BLaER1 treated with 17β-estradiol and CSF1 and Interleukin-3, amounts not matched to agents 10 nM and 100 nM (cell line): ENCODE data around the gene SUCLG2.

Experiments
- H3K27ac ChIP-seq, 11 experiments: shearing (Covaris generic); formaldehyde crosslinking; 2 replicates each; pipeline ENCODE4 v1.8.1; 2022
- H3K27me3 ChIP-seq, 11 experiments: shearing (Covaris generic); formaldehyde crosslinking; 2 replicates each; pipeline ENCODE4 v1.8.1; 2022
- H3K36me3 ChIP-seq, 11 experiments: shearing (Covaris generic); formaldehyde crosslinking; 2 replicates each; pipeline ENCODE4 v1.8.1; 2022
- H3K4me1 ChIP-seq, 10 experiments: shearing (Covaris generic); formaldehyde crosslinking; 2 replicates each; pipeline ENCODE4 v1.8.1; 2022
- H3K4me2 ChIP-seq, 11 experiments: shearing (Covaris generic); formaldehyde crosslinking; 2 replicates each; pipeline ENCODE4 v1.8.1; 2022
- H3K4me3 ChIP-seq, 10 experiments: shearing (Covaris generic); formaldehyde crosslinking; 2 replicates each; pipeline ENCODE4 v1.8.1; 2022
- H3K9ac ChIP-seq, 11 experiments: shearing (Covaris generic); formaldehyde crosslinking; 2 replicates each; pipeline ENCODE4 v1.8.1; 2022
- H3K9me3 ChIP-seq, 11 experiments: shearing (Covaris generic); formaldehyde crosslinking; replicated peaks in 1 of 11; 2 replicates each; pipeline ENCODE4 v1.8.1; 2022
- H4K20me1 ChIP-seq, 11 experiments: shearing (Covaris generic); formaldehyde crosslinking; 2 replicates each; pipeline ENCODE4 v1.8.1; 2022
- Cebpa-rat ChIP-seq, 11 experiments: shearing (Covaris generic); IDR thresholded peaks; 2 replicates each; pipeline ENCODE4 v1.8.1; 2022

The SUCLG2 gene

GRCh38 chr3:67377299-67377698 is 277.1 kb downstream of the SUCLG2 start:
- TF ChIP-seq Cebpa-rat (IDR thresholded peaks at IDR 0.05), result no peak
- Histone ChIP-seq H3K27ac (no peak overlapping the region), H3K4me2 (no peak overlapping the region), H3K4me3 (no peak overlapping the region), H3K4me1 (peaks cover 0 to 7% (median 5%) of the 10 kb centered on the region in 10 experiments; a peak in 10 of 20 replicates), H3K27me3 (no peaks in the 10 kb centered on the region), H3K9me3 (no peaks in the 10 kb centered on the region), H4K20me1 (peaks cover 0 to 6% (median 0%) of the 10 kb centered on the region in 11 experiments; a peak in 5 of 22 replicates), H3K36me3 (peaks cover 0 to 39% (median 0%) of the 10 kb centered on the region in 11 experiments; a peak in 4 of 22 replicates), H3K9ac (no peak overlapping the region)

GRCh38 chr3:67376416-67376815 is 278.0 kb downstream of the SUCLG2 start:
- Histone ChIP-seq H3K9me3 (no peaks in the 10 kb centered on the region), H3K27me3 (no peaks in the 10 kb centered on the region), H3K36me3 (peaks cover 0 to 45% (median 0%) of the 10 kb centered on the region in 11 experiments; a peak in 4 of 22 replicates), H3K27ac (no peak overlapping the region), H3K4me3 (no peak overlapping the region), H3K9ac (no peak overlapping the region), H3K4me2 (peak overlapping the region in 4 of 11 experiments; percentile 14 to 42 (median 22); a peak in 6 of 22 replicates), H3K4me1 (peaks cover 0 to 7% (median 5%) of the 10 kb centered on the region in 10 experiments; a peak in 10 of 20 replicates), H4K20me1 (no peaks in the 10 kb centered on the region)
- no peak for TF ChIP-seq Cebpa-rat (IDR thresholded peaks at IDR 0.05)

GRCh38 chr3:67375976-67376375 is 278.4 kb downstream of the SUCLG2 start:
- no peaks in the 10 kb centered on the region for H3K27me3 ChIP-seq
- no peak overlapping the region for H3K27ac ChIP-seq
- H3K36me3 ChIP-seq, result peaks cover 0 to 45% (median 0%) of the 10 kb centered on the region in 11 experiments; a peak in 4 of 22 replicates
- no peaks in the 10 kb centered on the region for H3K9me3 ChIP-seq
- H3K9ac ChIP-seq, result no peak overlapping the region
- H3K4me2 ChIP-seq, result no peak overlapping the region
- H4K20me1 ChIP-seq, result no peaks in the 10 kb centered on the region
- H3K4me3 ChIP-seq, result no peak overlapping the region
- TF ChIP-seq Cebpa-rat (IDR thresholded peaks at IDR 0.05), result no peak
- peaks cover 0 to 7% (median 5%) of the 10 kb centered on the region in 10 experiments; a peak in 10 of 20 replicates for H3K4me1 ChIP-seq

- Histone ChIP-seq H4K20me1 (no peaks in the 10 kb centered on the region), H3K9ac (no peak overlapping the region), H3K27ac (no peak overlapping the region), H3K9me3 (no peaks in the 10 kb centered on the region; a peak in 1 of 22 replicates), H3K4me2 (no peak overlapping the region), H3K4me1 (peaks cover 0 to 17% (median 2%) of the 10 kb centered on the region in 10 experiments; a peak in 5 of 20 replicates), H3K36me3 (no peaks in the 10 kb centered on the region), H3K4me3 (no peak overlapping the region), H3K27me3 (no peaks in the 10 kb centered on the region)
- no peak for TF ChIP-seq Cebpa-rat (IDR thresholded peaks at IDR 0.05)
Measured at GRCh38 chr3:67362686-67363085, 291.7 kb downstream of the SUCLG2 start.

- Histone ChIP-seq H3K4me1 (peaks cover 0 to 17% (median 2%) of the 10 kb centered on the region in 10 experiments; a peak in 5 of 20 replicates), H3K27ac (no peak overlapping the region), H3K36me3 (no peaks in the 10 kb centered on the region), H3K9ac (no peak overlapping the region), H4K20me1 (no peaks in the 10 kb centered on the region), H3K4me2 (peak overlapping the region in 4 of 11 experiments; percentile 4 to 34 (median 22); a peak in 4 of 22 replicates), H3K27me3 (no peaks in the 10 kb centered on the region), H3K4me3 (no peak overlapping the region), H3K9me3 (no peaks in the 10 kb centered on the region)
- no peak for TF ChIP-seq Cebpa-rat (IDR thresholded peaks at IDR 0.05)
Measured at GRCh38 chr3:67361770-67362169, 292.6 kb downstream of the SUCLG2 start.

GRCh38 chr3:67361323-67361722 is 293.1 kb downstream of the SUCLG2 start:
- Histone ChIP-seq H4K20me1 (no peaks in the 10 kb centered on the region), H3K27me3 (no peaks in the 10 kb centered on the region), H3K4me2 (peak overlapping the region in 6 of 11 experiments; percentile 4 to 34 (median 24); a peak in 7 of 22 replicates), H3K4me3 (no peak overlapping the region), H3K9me3 (no peaks in the 10 kb centered on the region), H3K36me3 (no peaks in the 10 kb centered on the region), H3K27ac (no peak overlapping the region), H3K9ac (no peak overlapping the region), H3K4me1 (peaks cover 0 to 17% (median 2%) of the 10 kb centered on the region in 10 experiments; a peak in 5 of 20 replicates)
- no peak for TF ChIP-seq Cebpa-rat (IDR thresholded peaks at IDR 0.05)

- Histone ChIP-seq H4K20me1 (no peaks in the 10 kb centered on the region), H3K4me3 (no peak overlapping the region), H3K9ac (no peak overlapping the region), H3K27me3 (no peaks in the 10 kb centered on the region), H3K27ac (no peak overlapping the region), H3K4me1 (peaks cover 0 to 16% (median 0%) of the 10 kb centered on the region in 10 experiments; a peak in 5 of 20 replicates), H3K9me3 (no peaks in the 10 kb centered on the region), H3K4me2 (no peak overlapping the region), H3K36me3 (no peaks in the 10 kb centered on the region)
- TF ChIP-seq Cebpa-rat (IDR thresholded peaks at IDR 0.05), result no peak
Measured at GRCh38 chr3:67357610-67358458, 296.6 kb downstream of the SUCLG2 start.

- Histone ChIP-seq H3K4me3 (no peak overlapping the region), H3K9me3 (peaks cover 0 to 9% (median 3%) of the 10 kb centered on the region in 11 experiments; a peak in 7 of 22 replicates)
Measured at GRCh38 chr3:67349551-67350174, 304.7 kb downstream of the SUCLG2 start.

GRCh38 chr3:67346081-67346480 is 308.3 kb downstream of the SUCLG2 start:
- Histone ChIP-seq H3K4me1 (no peaks in the 10 kb centered on the region), H4K20me1 (no peaks in the 10 kb centered on the region)

More at GRCh38 chr3:67349551-67350174, 304.7 kb downstream of the SUCLG2 start:
- H3K4me2 ChIP-seq, result no peak overlapping the region
- no peaks in the 10 kb centered on the region for H3K4me1 ChIP-seq
- TF ChIP-seq Cebpa-rat (IDR thresholded peaks at IDR 0.05), result no peak
- no peaks in the 10 kb centered on the region for H3K36me3 ChIP-seq
- no peak overlapping the region for H3K27ac ChIP-seq
- H3K9ac ChIP-seq, result no peak overlapping the region
- no peaks in the 10 kb centered on the region for H3K27me3 ChIP-seq
- H4K20me1 ChIP-seq, result no peaks in the 10 kb centered on the region

More at GRCh38 chr3:67346081-67346480, 308.3 kb downstream of the SUCLG2 start:
- Histone ChIP-seq H3K36me3 (no peaks in the 10 kb centered on the region), H3K9me3 (peaks cover 0 to 13% (median 5%) of the 10 kb centered on the region in 11 experiments; a peak in 8 of 22 replicates), H3K9ac (no peak overlapping the region), H3K4me2 (no peak overlapping the region), H3K4me3 (no peak overlapping the region), H3K27ac (no peak overlapping the region), H3K27me3 (no peaks in the 10 kb centered on the region)
- TF ChIP-seq Cebpa-rat (IDR thresholded peaks at IDR 0.05), result no peak
